Testis (tissue), 3 donors: ENCODE data around the gene FOCAD. TPM values are rescaled to one million over a fixed set of nuclear protein-coding genes. Genes with fewer than 3 reads are reported as not detected.
A peak's percentile ranks its signal among the peaks of the same experiment; 100 is the strongest.
"Not testable (repeated sequence)": the region's sequence is repeated elsewhere in the genome, so short reads cannot be mapped to it uniquely, and the experiment has no call there.

ENCODE experiments used
- DNase-seq: peaks from one replicate; pipeline ENCODE4 v3.0.0-alpha.2; 2019
- H3K27ac ChIP-seq, 2 donors: fragments of 200-600 bp; sonication (generic); one replicate each; pipeline ENCODE4 v1.5.1; 2019
- H3K27me3 ChIP-seq: fragments of 200-600 bp; sonication (generic); one replicate; pipeline ENCODE4 v1.5.1; 2019
- H3K36me3 ChIP-seq: fragments of 200-600 bp; sonication (generic); one replicate; pipeline ENCODE4 v1.5.1; 2017; ENCODE audit warnings: low read depth; ENCODE audit errors: missing control alignments
- H3K4me1 ChIP-seq: fragments of 200-600 bp; sonication (generic); one replicate; pipeline ENCODE4 v1.5.1; 2019
- H3K4me3 ChIP-seq, 2 donors: fragments of 200-600 bp; sonication (generic); one replicate each; pipeline ENCODE4 v1.5.1; 2017 to 2019
- H3K9me3 ChIP-seq: fragments of 200-600 bp; sonication (generic); one replicate; pipeline ENCODE4 v1.5.1; 2017
- CTCF ChIP-seq, 3 experiments: fragments of 450-650 bp in 2 of 3; fragments of 200-600 bp in 1 of 3; sonication (generic) in 1 of 3; IDR thresholded peaks; one replicate each; pipeline ENCODE4 v1.5.1; 2016 to 2019; ENCODE audit warnings: antibody characterized with exemption in 3 of 3, mild to moderate bottlenecking in 2 of 3, moderate library complexity in 1 of 3
- POLR2A ChIP-seq: fragments of 450-650 bp; IDR thresholded peaks from one replicate; pipeline ENCODE4 v1.6.1; 2017; ENCODE audit warnings: antibody characterized with exemption, mild to moderate bottlenecking, moderate library complexity
- WGBS, 2 donors: methylation state at CpG; one replicate each; pipeline ENCODE4 v1.1.5; 2018; 5-methylcytosine and 5-hydroxymethylcytosine counted together
- intact Hi-C: fragments of 100-400 bp; cut with DNase I; formaldehyde crosslinking; loops from one replicate; pipeline ENCODE4 v1.15.1; 2023; ENCODE audit warnings: low total_unique reads
- polyA plus RNA-seq: library from polyadenylated mRNA; stranded (reverse); fragments of 350-450 nt; fragmentation: Illumina TruSeq; extraction: RNeasy Lipid Tissue Mini Kit (QIAGEN cat#74804); gene quantifications from one replicate; pipeline ENCODE4 v1.2.3, GENCODE V29; 2014; ENCODE audit warnings: low read depth, low replicate concordance; ENCODE audit not compliant: insufficient read depth
- total RNA-seq, 2 donors: library from RNA; depleted of rRNA; stranded (reverse); fragments of >200 nt; gene quantifications; one replicate each; pipeline ENCODE4 v1.2.3, GENCODE V29; 2016

The FOCAD gene
- total and polyA plus RNA-seq, 3 donors from 2014 or later: 26.6 to 45.4 (median 38.7) TPM

GRCh38 chr9:20671635-20672034 is 12.4 kb upstream of the FOCAD start:
- intact Hi-C loops: no loop called here
- Histone ChIP-seq H3K9me3 (no peaks in the 10 kb centered on the region), H3K27ac (no peak overlapping the region), H3K4me3 (no peak overlapping the region), H3K36me3 (no peaks in the 10 kb centered on the region), H3K4me1 (no peaks in the 10 kb centered on the region), H3K27me3 (no peaks in the 10 kb centered on the region)
- WGBS, 2 donors: 58 to 83% methylated on average over 4 of the region's 4 CpGs
- no peak for DNase-seq
- TF ChIP-seq POLR2A: no peak
- no peak for TF ChIP-seq CTCF (IDR thresholded peaks at IDR 0.05)

GRCh38 chr9:20673537-20673936 is 10.5 kb upstream of the FOCAD start:
- H3K27me3 ChIP-seq, H3K4me1 ChIP-seq, H3K27ac ChIP-seq, H3K9me3 ChIP-seq, H3K4me3 ChIP-seq, H3K36me3 ChIP-seq, intact Hi-C loops, DNase-seq: not testable (repeated sequence)
- WGBS, 2 donors: 93 to 98% methylated on average over 10 of the region's 10 CpGs

- H3K27me3 ChIP-seq: no peaks in the 10 kb centered on the region
- H3K4me3 ChIP-seq: no peak overlapping the region
- no peaks in the 10 kb centered on the region for H3K4me1 ChIP-seq
- intact Hi-C loops: no loop called here
- H3K27ac ChIP-seq: no peak overlapping the region
- H3K9me3 ChIP-seq: no peaks in the 10 kb centered on the region
- no peak for TF ChIP-seq CTCF (IDR thresholded peaks at IDR 0.05)
- no peak for TF ChIP-seq POLR2A
- 85 to 96% methylated on average over 2 of the region's 2 CpGs for WGBS, 2 donors
- DNase-seq: no peak
- no peaks in the 10 kb centered on the region for H3K36me3 ChIP-seq
These were observed 2.6 kb upstream of the FOCAD start for GRCh38 chr9:20681467-20681866.

- Histone ChIP-seq H3K36me3 (no peaks in the 10 kb centered on the region), H3K4me1 (no peaks in the 10 kb centered on the region), H3K9me3 (no peaks in the 10 kb centered on the region), H3K27me3 (no peaks in the 10 kb centered on the region), H3K27ac (peak overlapping the region in 1 of 2 donors; percentile 54), H3K4me3 (peak overlapping the region; percentile 79 to 92)
- TF ChIP-seq POLR2A (no peak), CTCF (IDR thresholded peaks at IDR 0.05) (no peak)
- intact Hi-C loops: no loop called here
- 3 to 4% methylated on average over 21 to 27 of the region's 27 CpGs for WGBS, 2 donors
- peak; percentile 58 for DNase-seq
These were observed 566 bp upstream of the FOCAD start for GRCh38 chr9:20683351-20684034.

GRCh38 chr9:20684875-20685696 is 1.0 kb downstream of the FOCAD start:
- DNase-seq: no peak
- H3K4me3 ChIP-seq: peak overlapping the region; percentile 79 to 92
- no peaks in the 10 kb centered on the region for H3K9me3 ChIP-seq
- intact Hi-C loops: no loop called here
- H3K36me3 ChIP-seq: no peaks in the 10 kb centered on the region
- H3K27ac ChIP-seq: peak overlapping the region in 1 of 2 donors; percentile 87
- no peak for TF ChIP-seq POLR2A
- no peaks in the 10 kb centered on the region for H3K27me3 ChIP-seq
- H3K4me1 ChIP-seq: no peaks in the 10 kb centered on the region
- 2 to 3% methylated on average over 10 of the region's 10 CpGs for WGBS, 2 donors
